Activated CD4-positive, alpha-beta T cell treated with anti-CD3 and anti-CD28 coated beads, Interleukin-2, amount 10 ng/mL, durations not matched to agents 7 days and 5 days (primary cell): ENCODE results near the gene FMN1. TPM values are rescaled to one million over a fixed set of nuclear protein-coding genes. Genes with fewer than 3 reads are reported as not detected.

Source experiments
- CTCF ChIA-PET: fragments of 350-600 bp; sonication (Branson Sonifier 250); formaldehyde crosslinking; loops from one replicate; lab custom pipeline; 2021; ENCODE audit warnings: antibody characterized with exemption; lab: Charles Lee
- POLR2A ChIA-PET: fragments of 350-600 bp; sonication (Branson Sonifier 250); formaldehyde crosslinking; loops from one replicate; lab custom pipeline; 2021; ENCODE audit warnings: antibody characterized with exemption; lab: Charles Lee
- DNase-seq: peaks from one replicate; pipeline ENCODE4 v3.0.0-alpha.2; 2020
- H3K27ac Mint-ChIP-seq: one replicate; pipeline ENCODE4 v1.8.0; 2021; ENCODE audit warnings: mild to moderate bottlenecking, moderate library complexity, mixed read lengths
- H3K27me3 Mint-ChIP-seq: one replicate; pipeline ENCODE4 v1.8.0; 2021; ENCODE audit warnings: mixed read lengths
- H3K36me3 Mint-ChIP-seq: one replicate; pipeline ENCODE4 v1.8.0; 2021; ENCODE audit warnings: low read depth, mixed read lengths
- H3K4me1 Mint-ChIP-seq: one replicate; pipeline ENCODE4 v1.8.0; 2021; ENCODE audit warnings: mixed read lengths
- H3K4me3 Mint-ChIP-seq: one replicate; pipeline ENCODE4 v1.8.0; 2021; ENCODE audit warnings: mild to moderate bottlenecking, moderate library complexity, mixed read lengths
- H3K9me3 Mint-ChIP-seq: one replicate; pipeline ENCODE4 v1.8.0; 2021; ENCODE audit warnings: mixed read lengths
- total RNA-seq, 2 experiments: library from RNA; stranded (reverse); gene quantifications; one replicate each; pipeline ENCODE4 v1.2.3, GENCODE V29; 2021

The FMN1 gene
- total RNA-seq, 2 experiments from 2014 or later = 0.04 to 0.12 TPM

GRCh38 chr15:32918547-32918946, 276.0 kb downstream of the FMN1 start:
- Mint-ChIP-seq H3K4me1 (no peaks in the 10 kb centered on the region), H3K4me3 (no peak overlapping the region), H3K9me3 (no peaks in the 10 kb centered on the region), H3K27me3 (peaks cover 5% of the 10 kb centered on the region), H3K36me3 (no peaks in the 10 kb centered on the region), H3K27ac (no peak overlapping the region)
- CTCF ChIA-PET = no interaction called here
- no peak for DNase-seq
- POLR2A ChIA-PET = no interaction called here

- DNase-seq = no peak
- Mint-ChIP-seq H3K9me3 (no peaks in the 10 kb centered on the region), H3K27ac (no peak overlapping the region), H3K4me1 (no peaks in the 10 kb centered on the region), H3K36me3 (no peaks in the 10 kb centered on the region), H3K4me3 (no peak overlapping the region), H3K27me3 (peaks cover 8% of the 10 kb centered on the region)
- CTCF ChIA-PET = no interaction called here
- POLR2A ChIA-PET = no interaction called here
Observed at GRCh38 chr15:32910839-32911238, 283.7 kb downstream of the FMN1 start.

- ChIA-PET CTCF (no interaction called here), POLR2A (no interaction called here)
- Mint-ChIP-seq H3K36me3 (no peaks in the 10 kb centered on the region), H3K27ac (no peak overlapping the region), H3K4me1 (no peaks in the 10 kb centered on the region), H3K27me3 (peaks cover 7% of the 10 kb centered on the region), H3K9me3 (no peaks in the 10 kb centered on the region), H3K4me3 (no peak overlapping the region)
- no peak for DNase-seq
Observed at GRCh38 chr15:32909431-32909830, 285.1 kb downstream of the FMN1 start.

GRCh38 chr15:32908872-32909271, 285.6 kb downstream of the FMN1 start:
- no peak for DNase-seq
- peaks cover 9% of the 10 kb centered on the region for H3K27me3 Mint-ChIP-seq
- ChIA-PET POLR2A (no interaction called here), CTCF (no interaction called here)
- H3K4me3 Mint-ChIP-seq = no peak overlapping the region
- H3K9me3 Mint-ChIP-seq = no peaks in the 10 kb centered on the region
- no peak overlapping the region for H3K27ac Mint-ChIP-seq
- H3K4me1 Mint-ChIP-seq = no peaks in the 10 kb centered on the region
- no peaks in the 10 kb centered on the region for H3K36me3 Mint-ChIP-seq

- Mint-ChIP-seq H3K4me1 (no peaks in the 10 kb centered on the region), H3K4me3 (no peak overlapping the region), H3K36me3 (no peaks in the 10 kb centered on the region), H3K27me3 (peaks cover 8% of the 10 kb centered on the region), H3K9me3 (no peaks in the 10 kb centered on the region), H3K27ac (no peak overlapping the region)
- POLR2A ChIA-PET = no interaction called here
- CTCF ChIA-PET = no interaction called here
- DNase-seq = no peak
Observed at GRCh38 chr15:32908135-32908801, 286.2 kb downstream of the FMN1 start.

GRCh38 chr15:32905481-32905880, 289.0 kb downstream of the FMN1 start:
- H3K27me3 Mint-ChIP-seq = peaks cover 11% of the 10 kb centered on the region
- H3K4me1 Mint-ChIP-seq = no peaks in the 10 kb centered on the region
- H3K27ac Mint-ChIP-seq = no peak overlapping the region
- no peaks in the 10 kb centered on the region for H3K36me3 Mint-ChIP-seq
- POLR2A ChIA-PET = no interaction called here
- no peak overlapping the region for H3K4me3 Mint-ChIP-seq
- H3K9me3 Mint-ChIP-seq = no peaks in the 10 kb centered on the region
- CTCF ChIA-PET = no interaction called here
- no peak for DNase-seq

GRCh38 chr15:32904448-32904847, 290.1 kb downstream of the FMN1 start:
- ChIA-PET POLR2A (no interaction called here), CTCF (no interaction called here)
- no peak for DNase-seq
- Mint-ChIP-seq H3K4me1 (no peaks in the 10 kb centered on the region), H3K27ac (no peak overlapping the region), H3K4me3 (no peak overlapping the region), H3K36me3 (no peaks in the 10 kb centered on the region), H3K27me3 (peaks cover 11% of the 10 kb centered on the region), H3K9me3 (no peaks in the 10 kb centered on the region)

GRCh38 chr15:32903591-32904290, 290.8 kb downstream of the FMN1 start:
- ChIA-PET CTCF (no interaction called here), POLR2A (no interaction called here)
- Mint-ChIP-seq H3K4me3 (no peak overlapping the region), H3K27me3 (peaks cover 11% of the 10 kb centered on the region), H3K36me3 (no peaks in the 10 kb centered on the region), H3K27ac (no peak overlapping the region), H3K4me1 (no peaks in the 10 kb centered on the region), H3K9me3 (no peaks in the 10 kb centered on the region)
- DNase-seq = no peak

- Mint-ChIP-seq H3K27ac (no peak overlapping the region), H3K9me3 (no peaks in the 10 kb centered on the region), H3K4me3 (no peak overlapping the region), H3K27me3 (peaks cover 11% of the 10 kb centered on the region), H3K36me3 (no peaks in the 10 kb centered on the region), H3K4me1 (no peaks in the 10 kb centered on the region)
- no peak for DNase-seq
- ChIA-PET CTCF (no interaction called here), POLR2A (no interaction called here)
Observed at GRCh38 chr15:32901995-32902394, 292.5 kb downstream of the FMN1 start.

GRCh38 chr15:32901192-32901591, 293.3 kb downstream of the FMN1 start:
- H3K4me1 Mint-ChIP-seq = no peaks in the 10 kb centered on the region
- CTCF ChIA-PET = no interaction called here
- no peak for DNase-seq
- H3K27ac Mint-ChIP-seq = no peak overlapping the region
- H3K36me3 Mint-ChIP-seq = no peaks in the 10 kb centered on the region
- no peak overlapping the region for H3K4me3 Mint-ChIP-seq
- H3K27me3 Mint-ChIP-seq = peaks cover 11% of the 10 kb centered on the region
- H3K9me3 Mint-ChIP-seq = no peaks in the 10 kb centered on the region
- POLR2A ChIA-PET = no interaction called here

- Mint-ChIP-seq H3K27me3 (peaks cover 14% of the 10 kb centered on the region), H3K9me3 (no peaks in the 10 kb centered on the region), H3K4me3 (no peak overlapping the region), H3K27ac (no peak overlapping the region), H3K36me3 (no peaks in the 10 kb centered on the region), H3K4me1 (no peaks in the 10 kb centered on the region)
- no peak for DNase-seq
- POLR2A ChIA-PET = no interaction called here
- CTCF ChIA-PET = no interaction called here
Observed at GRCh38 chr15:32899126-32899596, 295.4 kb downstream of the FMN1 start.

- H3K4me1 Mint-ChIP-seq = no peaks in the 10 kb centered on the region
- DNase-seq = no peak
- no peaks in the 10 kb centered on the region for H3K9me3 Mint-ChIP-seq
- no peak overlapping the region for H3K4me3 Mint-ChIP-seq
- no peak overlapping the region for H3K27ac Mint-ChIP-seq
- H3K36me3 Mint-ChIP-seq = no peaks in the 10 kb centered on the region
- ChIA-PET CTCF (no interaction called here), POLR2A (no interaction called here)
- H3K27me3 Mint-ChIP-seq = peaks cover 10% of the 10 kb centered on the region
Observed at GRCh38 chr15:32898414-32898813, 296.1 kb downstream of the FMN1 start.

GRCh38 chr15:32893421-32893820, 301.1 kb downstream of the FMN1 start:
- Mint-ChIP-seq H3K27ac (no peak overlapping the region), H3K4me1 (no peaks in the 10 kb centered on the region), H3K4me3 (no peak overlapping the region), H3K27me3 (peaks cover 3% of the 10 kb centered on the region), H3K36me3 (no peaks in the 10 kb centered on the region), H3K9me3 (no peaks in the 10 kb centered on the region)
- CTCF ChIA-PET = no interaction called here
- DNase-seq = no peak
- POLR2A ChIA-PET = no interaction called here
